Left cardiac atrium (tissue), 4 donors: Measurements from ENCODE around the gene SIK2. TPM values are rescaled to one million over a fixed set of nuclear protein-coding genes. Genes with fewer than 3 reads are reported as not detected.

ENCODE experiments used
- ATAC-seq, 2 donors: fragments of 200-7000 bp; cut with Tn5 transposase; one replicate each; pipeline ENCODE4 v1.9.1; 2020; ENCODE audit warnings: mild to moderate bottlenecking in 2 of 2, moderate library complexity in 2 of 2
- DNase-seq: peaks from one replicate; pipeline ENCODE4 v3.0.0-alpha.2; 2020
- intact Hi-C, 2 donors: fragments of 100-400 bp; cut with DNase I; formaldehyde crosslinking; loops; one replicate each; pipeline versions ENCODE4 v1.14.1 to v1.15.1; 2022 to 2023
- total RNA-seq, 2 donors: library from RNA; stranded (reverse); fragmentation: NEBNext Ultra II Directional; extraction: Animal tissue kit (Norgen Biotek cat#: 25700); gene quantifications; one replicate each; pipeline ENCODE4 v1.2.1, GENCODE V29; 2021
- donor health status: DM: no; HTN: yes; CAD: no.
- donor health status: DM: no; HTN: yes; CAD: no; lungs with severe emphysema.
- donor health status: DM: yes; HTN: yes; CAD: no.
- donor health status: Dilated cardiomyopathy.

Gene SIK2
- total RNA-seq, 2 donors from 2014 or later: 24.3 to 51.6 TPM

GRCh38 chr11:111575740-111576139 is 26.5 kb upstream of the SIK2 start:
- no peak for DNase-seq
- no peak for ATAC-seq
- intact Hi-C loops: no loop called here

- no peak for DNase-seq
- ATAC-seq: no peak
- intact Hi-C loops: no loop called here
Observed at GRCh38 chr11:111577821-111578220, 24.4 kb upstream of the SIK2 start.

- ATAC-seq: no peak
- intact Hi-C loops: no loop called here
Observed at GRCh38 chr11:111581341-111581740, 20.9 kb upstream of the SIK2 start.

GRCh38 chr11:111582163-111582562 is 20.1 kb upstream of the SIK2 start:
- ATAC-seq (no peak), DNase-seq (no peak)
- intact Hi-C loops: no loop called here

More at GRCh38 chr11:111581341-111581740, 20.9 kb upstream of the SIK2 start:
- DNase-seq: no peak

GRCh38 chr11:111582881-111583280 is 19.4 kb upstream of the SIK2 start:
- DNase-seq (no peak), ATAC-seq (no peak)
- intact Hi-C loops: no loop called here

GRCh38 chr11:111585371-111585770 is 16.9 kb upstream of the SIK2 start:
- no peak for ATAC-seq
- DNase-seq: no peak
- intact Hi-C loops: loop anchor here in 1 of 2 donors (5.0 kb wide), 1 partner anchor 257 kb away; no protein-coding TSS in a partner anchor

GRCh38 chr11:111586388-111586831 is 15.8 kb upstream of the SIK2 start:
- ATAC-seq (peak; percentile 37 to 44), DNase-seq (no peak)
- intact Hi-C loops: loop anchor here in 1 of 2 donors (5.0 kb wide), 1 partner anchor 256 kb away; no protein-coding TSS in a partner anchor

GRCh38 chr11:111589114-111589513 is 13.1 kb upstream of the SIK2 start:
- intact Hi-C loops: loop anchor here in 1 of 2 donors (5.0 kb wide), 1 partner anchor 253 kb away; no protein-coding TSS in a partner anchor
- DNase-seq (no peak), ATAC-seq (no peak)

GRCh38 chr11:111589886-111590499 is 12.3 kb upstream of the SIK2 start:
- intact Hi-C loops: loop anchor here (5.0 to 10.0 kb wide), 2 partner anchors 252 to 255 kb away; no protein-coding TSS in a partner anchor
- ATAC-seq (no peak), DNase-seq (no peak)

GRCh38 chr11:111591187-111591960 is 10.9 kb upstream of the SIK2 start:
- intact Hi-C loops: loop anchor here in 1 of 2 donors (10.0 kb wide), 1 partner anchor 253 kb away; no protein-coding TSS in a partner anchor
- ATAC-seq (no peak), DNase-seq (no peak)

GRCh38 chr11:111592491-111592890 is 9.8 kb upstream of the SIK2 start:
- ATAC-seq: no peak
- intact Hi-C loops: loop anchor here in 1 of 2 donors (10.0 kb wide), 1 partner anchor 252 kb away; no protein-coding TSS in a partner anchor
- DNase-seq: no peak

- DNase-seq: no peak
- intact Hi-C loops: loop anchor here in 1 of 2 donors (10.0 kb wide), 1 partner anchor 248 kb away; no protein-coding TSS in a partner anchor
- no peak for ATAC-seq
Observed at GRCh38 chr11:111596319-111596718, 5.9 kb upstream of the SIK2 start.

- DNase-seq (no peak), ATAC-seq (no peak)
- intact Hi-C loops: loop anchor here in 1 of 2 donors (10.0 kb wide), 1 partner anchor 247 kb away; no protein-coding TSS in a partner anchor
Observed at GRCh38 chr11:111598148-111598547, 4.1 kb upstream of the SIK2 start.

GRCh38 chr11:111598559-111598958 is 3.7 kb upstream of the SIK2 start:
- DNase-seq: no peak
- intact Hi-C loops: loop anchor here in 1 of 2 donors (10.0 kb wide), 1 partner anchor 246 kb away; no protein-coding TSS in a partner anchor
- ATAC-seq: no peak

- ATAC-seq (no peak), DNase-seq (no peak)
- intact Hi-C loops: loop anchor here (5.0 kb wide), 2 partner anchors 176 to 241 kb away; no protein-coding TSS in a partner anchor
Observed at GRCh38 chr11:111601636-111601978, 642 bp upstream of the SIK2 start.

GRCh38 chr11:111602865-111603610 is 789 bp downstream of the SIK2 start:
- peak; percentile 25 to 44 for ATAC-seq
- intact Hi-C loops: loop anchor here (1.0 to 5.0 kb wide), 3 partner anchors 174 to 239 kb away; no protein-coding TSS in a partner anchor
- peak; percentile 52 for DNase-seq

GRCh38 chr11:111603611-111604130 is 1.4 kb downstream of the SIK2 start:
- intact Hi-C loops: loop anchor here (5.0 kb wide), 2 partner anchors 174 to 239 kb away; no protein-coding TSS in a partner anchor
- DNase-seq (no peak), ATAC-seq (no peak)

GRCh38 chr11:111604392-111605009 is 2.3 kb downstream of the SIK2 start:
- intact Hi-C loops: loop anchor here (5.0 kb wide), 2 partner anchors 173 to 238 kb away; no protein-coding TSS in a partner anchor
- ATAC-seq: no peak

More at GRCh38 chr11:111604392-111605009, 2.3 kb downstream of the SIK2 start:
- DNase-seq: no peak
